Measurements from ENCODE around the gene TNKS1BP1.
A peak's percentile ranks its signal among the peaks of the same experiment; 100 is the strongest.

TNKS1BP1 gene

GRCh38 chr11:57335023-57335342 is 10.2 kb upstream of the TNKS1BP1 start:
- peak in 1 of 58 donors; percentile 40 for DNase-seq

DNA sequence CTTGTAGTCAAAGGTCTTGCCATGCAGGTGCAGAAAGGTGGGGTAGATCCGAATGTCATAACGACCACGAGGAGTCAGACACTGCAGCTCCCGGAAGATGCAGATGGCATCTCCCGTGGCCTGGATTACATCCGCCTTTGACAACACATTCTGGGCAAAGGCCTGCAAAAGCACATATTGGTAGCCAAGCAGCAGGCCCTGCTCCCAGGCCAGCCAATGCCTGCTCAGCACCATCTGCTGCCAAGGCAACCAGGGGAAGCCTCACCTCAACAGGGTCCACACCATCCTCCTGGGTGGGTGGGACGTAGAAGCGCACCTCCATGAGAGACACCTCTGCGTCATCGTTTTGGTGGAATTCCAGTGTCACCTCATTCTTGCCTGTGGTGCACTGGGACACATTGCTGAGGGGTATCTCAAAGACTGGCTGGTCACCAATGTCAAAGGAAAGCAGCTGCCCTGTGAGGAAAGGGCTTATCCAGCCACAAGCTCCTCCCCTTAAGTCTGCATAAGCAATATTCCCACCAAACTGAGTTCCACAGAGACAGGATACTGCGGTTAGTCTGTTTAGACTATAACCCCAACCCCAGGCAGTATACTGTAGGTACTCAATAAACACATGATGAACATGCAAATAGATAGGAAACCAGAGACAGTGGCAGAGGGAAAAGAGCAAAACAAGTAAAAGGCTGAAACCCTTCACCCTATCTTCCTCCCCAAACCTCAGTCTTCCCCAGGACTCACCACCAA is 8.1 kb upstream of the TNKS1BP1 start:
- no peak for DNase-seq

DNA sequence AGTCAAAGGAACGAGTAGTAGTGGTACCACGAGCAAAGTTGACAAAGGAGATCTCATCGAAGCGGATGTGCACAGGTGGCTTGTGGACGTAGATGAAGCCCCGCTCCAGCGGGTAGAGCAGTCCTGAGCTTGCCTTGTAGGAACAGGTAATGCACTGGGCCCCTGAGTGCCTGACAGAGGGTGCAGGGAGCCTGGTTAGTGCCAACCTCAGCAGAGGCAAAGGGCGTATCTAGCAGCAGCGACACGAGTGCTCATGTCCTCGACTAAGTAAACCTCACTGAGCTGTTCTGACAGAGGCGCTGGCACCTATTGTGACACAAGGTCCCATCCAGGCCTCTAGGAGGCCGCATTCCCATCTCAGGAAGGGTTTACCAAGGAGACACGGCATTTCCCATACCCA is 7.0 kb upstream of the TNKS1BP1 start:
- DNase-seq = no peak

DNA sequence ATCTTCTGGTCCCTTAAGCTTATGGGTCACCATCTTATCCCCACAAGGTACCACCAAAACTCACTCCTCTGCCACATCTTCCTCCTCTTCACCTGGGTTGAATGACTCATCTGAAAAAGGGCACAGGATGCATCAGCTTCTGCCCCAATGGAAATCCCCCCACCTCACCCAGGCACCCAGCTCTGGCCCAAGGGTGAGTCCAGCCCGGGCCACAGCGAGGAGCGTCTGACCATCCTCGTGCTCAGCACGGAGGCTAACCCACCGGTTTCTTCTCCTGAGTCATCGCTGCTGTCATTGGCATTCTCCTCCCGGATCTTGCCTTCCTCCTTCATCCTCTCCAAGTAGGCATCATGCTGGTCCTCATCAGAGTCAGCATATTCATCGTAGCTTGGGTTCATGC is 5.3 kb upstream of the TNKS1BP1 start:
- DNase-seq = no peak

- DNase-seq = no peak
These were observed 3.0 kb upstream of the TNKS1BP1 start for GRCh38 chr11:57327721-57328120.

DNA sequence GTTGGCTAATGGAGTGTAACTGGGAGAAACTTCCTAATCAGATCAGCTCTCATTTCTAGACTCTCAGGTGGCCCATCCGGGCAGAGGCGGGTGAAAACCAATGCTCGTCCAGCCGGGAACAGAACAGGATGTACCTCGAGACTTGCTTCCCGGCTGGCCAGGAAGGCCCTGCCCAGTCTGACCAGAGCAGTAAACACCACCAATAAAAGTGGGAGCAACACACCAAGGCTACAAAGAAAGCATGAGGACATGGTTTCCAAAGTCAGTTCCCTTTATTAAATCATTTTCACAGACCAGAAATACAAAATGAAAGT is 940 bp upstream of the TNKS1BP1 start:
- DNase-seq = no peak

DNA sequence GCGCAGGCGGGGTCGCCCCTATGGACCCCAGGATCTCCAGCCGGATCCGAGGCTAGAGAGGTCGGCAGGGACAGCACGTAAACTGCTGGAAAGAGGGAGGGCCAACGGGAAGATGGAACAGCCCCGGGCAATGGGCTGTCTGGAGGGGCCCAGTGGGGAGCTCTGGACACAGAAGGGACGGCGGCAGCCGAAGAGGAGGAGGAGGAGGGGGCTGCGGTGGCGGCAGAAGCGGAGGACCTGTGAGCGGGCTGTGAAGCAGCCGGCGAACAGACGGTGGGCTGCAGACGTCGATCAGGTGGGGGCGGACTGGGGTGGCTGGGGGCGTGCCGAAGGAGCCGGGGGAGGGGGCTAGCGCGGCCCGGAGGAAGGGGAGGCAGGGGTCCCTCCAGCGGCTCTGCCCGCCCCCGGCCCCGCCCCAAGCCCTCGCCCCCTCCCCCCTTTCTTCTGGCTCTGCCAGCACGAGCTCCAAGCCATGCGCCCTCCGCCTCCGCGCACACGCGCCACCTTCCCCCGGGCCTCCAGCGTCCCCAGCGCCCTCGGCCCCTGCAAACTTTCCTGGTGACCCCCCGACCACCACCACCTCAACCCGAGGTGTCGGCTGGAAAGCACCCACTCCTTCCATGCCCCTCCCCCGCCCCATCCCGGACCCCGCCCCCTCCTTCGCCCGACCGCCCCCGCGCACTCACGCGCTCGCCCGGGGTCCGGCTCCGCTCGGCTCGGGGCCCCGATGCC is 432 bp downstream of the TNKS1BP1 start:
- DNase-seq = peak in 14 of 58 donors; percentile 12 to 64 (median 47)

DNA sequence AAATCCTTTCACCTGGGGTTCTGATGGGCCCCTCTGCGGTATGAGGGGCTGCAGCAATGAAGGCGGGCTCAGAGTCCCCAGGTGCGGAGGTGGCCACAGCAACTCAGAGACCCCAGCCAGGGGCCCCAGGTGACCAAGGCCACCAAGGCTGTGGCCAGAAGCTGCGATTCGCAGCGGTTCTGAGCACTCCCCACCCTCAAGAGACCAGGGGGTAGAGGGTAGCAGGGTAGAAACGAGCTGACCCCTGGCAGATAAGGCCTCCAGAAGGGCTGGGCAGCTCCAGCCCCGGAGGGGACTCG is 948 bp downstream of the TNKS1BP1 start:
- DNase-seq = peak in 1 of 58 donors; percentile 38

- DNase-seq = peak in 1 of 58 donors; percentile 9
These were observed 1.4 kb downstream of the TNKS1BP1 start for GRCh38 chr11:57323167-57323854.

- peak in 52 of 58 donors; percentile 14 to 81 (median 52) for DNase-seq
These were observed 2.2 kb downstream of the TNKS1BP1 start for GRCh38 chr11:57322256-57323166.

- no peak for DNase-seq
These were observed 3.1 kb downstream of the TNKS1BP1 start for GRCh38 chr11:57321388-57322255.

GRCh38 chr11:57320719-57321387 is 3.9 kb downstream of the TNKS1BP1 start:
- no peak for DNase-seq

DNA sequence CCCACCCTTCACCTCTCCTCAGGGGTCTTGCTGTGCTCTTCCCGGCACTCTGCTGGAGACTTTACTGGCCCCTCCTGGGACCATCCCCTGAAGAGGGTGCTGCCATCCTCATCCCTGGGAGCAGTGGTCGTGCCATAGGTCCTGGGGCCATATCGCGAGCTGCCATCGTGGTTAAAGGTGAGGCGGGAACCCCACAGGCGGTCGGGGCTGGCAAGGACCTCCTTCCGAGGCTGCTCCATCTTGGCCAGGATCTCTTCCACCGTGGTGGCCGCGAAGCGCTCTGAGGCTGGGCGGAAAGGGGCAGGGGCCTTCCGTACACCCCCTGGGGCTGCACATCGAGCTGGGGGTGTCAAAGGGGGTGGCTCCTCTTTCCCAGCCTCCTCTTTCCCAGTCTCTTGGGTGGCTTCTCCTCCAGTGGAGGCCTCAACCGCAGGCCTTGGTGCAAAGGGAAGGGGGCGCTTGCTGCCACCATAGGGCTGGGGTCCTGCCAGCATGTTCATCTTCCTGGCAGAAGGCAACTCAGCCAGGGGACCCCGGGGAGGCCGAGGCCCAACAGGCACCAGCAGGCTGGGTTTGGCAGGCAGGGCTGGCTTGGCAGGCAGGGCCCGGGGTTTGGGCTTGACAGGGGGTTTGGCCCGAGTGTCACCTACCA is 4.6 kb downstream of the TNKS1BP1 start:
- no peak for DNase-seq

DNA sequence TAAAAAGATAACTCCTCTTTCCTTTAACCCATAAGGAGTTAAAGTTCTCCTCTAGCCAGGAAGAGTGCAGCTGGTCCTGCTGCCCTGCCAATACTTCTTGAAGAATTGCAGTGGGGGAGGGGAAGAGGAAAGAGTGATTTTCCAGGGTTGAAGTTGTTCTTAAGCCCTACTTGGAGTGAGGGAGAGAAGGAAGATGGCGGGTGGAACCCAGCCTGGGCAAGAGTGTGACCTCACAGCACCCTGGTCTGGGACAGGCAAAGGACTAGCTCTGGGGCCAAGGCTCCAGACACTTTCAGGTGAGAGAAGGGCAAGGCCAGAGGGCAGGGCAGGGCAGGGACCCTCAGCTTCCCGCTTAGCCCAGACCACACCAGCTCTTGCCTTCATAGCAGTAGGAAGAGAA is 6.6 kb downstream of the TNKS1BP1 start:
- DNase-seq = peak in 5 of 58 donors; percentile 4 to 21 (median 8)

DNA sequence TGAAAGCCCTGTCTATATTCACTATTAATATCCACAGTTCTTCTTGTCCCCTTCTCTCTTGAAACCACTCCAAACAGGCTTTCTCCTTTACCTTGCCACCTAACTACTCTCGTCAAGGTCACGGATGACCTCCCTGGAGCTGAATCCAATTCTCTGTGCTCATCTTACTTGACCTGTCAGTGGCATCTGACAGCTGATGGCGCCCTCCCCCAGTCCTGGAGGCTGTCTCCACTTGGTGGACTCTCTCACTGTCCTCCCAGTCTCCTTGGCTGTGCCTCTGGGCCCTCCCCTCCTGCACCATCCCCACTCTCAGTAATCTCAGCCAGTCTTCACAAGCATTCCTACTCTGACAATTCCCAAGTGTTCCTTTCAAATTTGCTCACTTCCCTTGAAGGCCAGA is 8.7 kb downstream of the TNKS1BP1 start:
- no peak for DNase-seq

- DNase-seq = no peak
These were observed 9.3 kb downstream of the TNKS1BP1 start for GRCh38 chr11:57315491-57315890.

GRCh38 chr11:57314221-57314973 is 10.4 kb downstream of the TNKS1BP1 start:
- DNase-seq = no peak

DNA sequence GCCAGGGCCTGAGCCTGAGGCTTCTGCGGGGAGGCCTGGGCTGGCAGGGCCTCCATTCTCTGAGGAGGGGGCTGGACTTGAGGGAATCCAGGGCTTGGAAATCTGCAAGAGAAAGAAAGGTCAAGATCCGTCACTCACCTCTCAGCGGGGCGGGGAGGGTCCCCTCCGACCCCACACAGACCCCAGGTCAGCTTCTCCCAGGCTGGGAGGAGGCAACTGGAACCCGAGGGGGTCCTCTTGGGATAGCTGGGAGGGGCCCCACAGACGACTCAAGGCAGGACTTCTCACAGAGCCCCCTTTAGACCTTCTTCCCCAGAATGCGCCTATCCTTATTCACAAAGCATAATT is 11.0 kb downstream of the TNKS1BP1 start:
- no peak for DNase-seq
